Left ventricle myocardium inferior (tissue), 1 donor: ENCODE measurements around the gene ARMS2. TPM values are rescaled to one million over a fixed set of nuclear protein-coding genes. Genes with fewer than 3 reads are reported as not detected.
A peak's percentile ranks its signal among the peaks of the same experiment; 100 is the strongest.

Source experiments
- DNase-seq: peaks from one replicate; pipeline ENCODE4 v3.0.0-alpha.2; 2020
- H3K27ac ChIP-seq: fragments of 200-600 bp; replicated peaks from 2 replicates; pipeline ENCODE4 v1.8.0; 2021
- H3K27me3 ChIP-seq: fragments of 200-600 bp; 2 replicates; pipeline ENCODE4 v1.8.0; 2021; ENCODE audit warnings: low read depth
- H3K36me3 ChIP-seq: fragments of 200-600 bp; 2 replicates; pipeline ENCODE4 v1.8.0; 2021
- H3K4me1 ChIP-seq: fragments of 200-600 bp; 2 replicates; pipeline ENCODE4 v1.8.0; 2021
- H3K4me3 ChIP-seq: fragments of 200-600 bp; 2 replicates; pipeline ENCODE4 v1.8.0; 2021; ENCODE audit warnings: mild to moderate bottlenecking, moderate library complexity
- H3K9me3 ChIP-seq: fragments of 200-600 bp; replicated peaks from 2 replicates; pipeline ENCODE4 v1.8.0; 2021
- CTCF ChIP-seq: fragments of 200-600 bp; IDR thresholded peaks from 2 replicates; pipeline ENCODE4 v1.8.0; 2021; ENCODE audit warnings: antibody characterized with exemption, mild to moderate bottlenecking, borderline replicate concordance
- intact Hi-C: fragments of 100-400 bp; cut with micrococcal nuclease; formaldehyde crosslinking; loops from one replicate; pipeline ENCODE4 v1.11.0; 2022
- total RNA-seq: library from RNA; stranded (reverse); fragmentation: NEBNext Ultra II Directional; extraction: Animal tissue kit (Norgen Biotek cat#: 25700); gene quantifications from one replicate; pipeline ENCODE4 v1.2.1, GENCODE V29; 2021
- donor health status: DM: no; HTN: yes; CAD: no; lungs with severe emphysema.

The ARMS2 gene
- total RNA-seq, 1 donor from 2014 or later, result 0.27 TPM

- Histone ChIP-seq H3K36me3 (no peaks in the 10 kb centered on the region), H3K9me3 (no peaks in the 10 kb centered on the region), H3K27ac (no peak overlapping the region), H3K27me3 (no peaks in the 10 kb centered on the region), H3K4me1 (peaks cover 40% of the 10 kb centered on the region), H3K4me3 (no peak overlapping the region)
- no peak for TF ChIP-seq CTCF
- DNase-seq, result no peak
- intact Hi-C loops, result loop anchor here (10.0 kb wide), 1 partner anchor 109 kb away; no protein-coding TSS in a partner anchor
Measured at GRCh38 chr10:122445469-122445868, 9.0 kb upstream of the ARMS2 start.

GRCh38 chr10:122445904-122446303 lies 8.5 kb upstream of the ARMS2 start:
- peak overlapping the region; percentile 11 for H3K27ac ChIP-seq
- no peak for DNase-seq
- H3K36me3 ChIP-seq, result no peaks in the 10 kb centered on the region
- H3K4me1 ChIP-seq, result peaks cover 45% of the 10 kb centered on the region
- H3K4me3 ChIP-seq, result no peak overlapping the region
- TF ChIP-seq CTCF, result no peak
- H3K9me3 ChIP-seq, result no peaks in the 10 kb centered on the region
- H3K27me3 ChIP-seq, result no peaks in the 10 kb centered on the region
- intact Hi-C loops, result loop anchor here (10.0 kb wide), 1 partner anchor 109 kb away; no protein-coding TSS in a partner anchor

GRCh38 chr10:122446668-122447423 lies 7.6 kb upstream of the ARMS2 start:
- Histone ChIP-seq H3K9me3 (no peaks in the 10 kb centered on the region), H3K4me3 (no peak overlapping the region), H3K36me3 (no peaks in the 10 kb centered on the region), H3K4me1 (peaks cover 47% of the 10 kb centered on the region), H3K27ac (peak overlapping the region; percentile 31), H3K27me3 (no peaks in the 10 kb centered on the region)
- no peak for TF ChIP-seq CTCF
- DNase-seq, result no peak
- intact Hi-C loops, result loop anchor here (10.0 kb wide), 1 partner anchor 108 kb away; no protein-coding TSS in a partner anchor

GRCh38 chr10:122448600-122448999 lies 5.9 kb upstream of the ARMS2 start:
- no peak for DNase-seq
- Histone ChIP-seq H3K36me3 (no peaks in the 10 kb centered on the region), H3K4me3 (no peak overlapping the region), H3K9me3 (no peaks in the 10 kb centered on the region), H3K27ac (no peak overlapping the region), H3K27me3 (no peaks in the 10 kb centered on the region), H3K4me1 (peaks cover 47% of the 10 kb centered on the region)
- no peak for TF ChIP-seq CTCF
- intact Hi-C loops, result loop anchor here (10.0 kb wide), 1 partner anchor 106 kb away; no protein-coding TSS in a partner anchor

- intact Hi-C loops, result loop anchor here (10.0 kb wide), 1 partner anchor 106 kb away; no protein-coding TSS in a partner anchor
- no peaks in the 10 kb centered on the region for H3K27me3 ChIP-seq
- no peaks in the 10 kb centered on the region for H3K9me3 ChIP-seq
- no peak overlapping the region for H3K4me3 ChIP-seq
- no peaks in the 10 kb centered on the region for H3K36me3 ChIP-seq
- peaks cover 47% of the 10 kb centered on the region for H3K4me1 ChIP-seq
- no peak overlapping the region for H3K27ac ChIP-seq
- TF ChIP-seq CTCF, result no peak
- DNase-seq, result no peak
Measured at GRCh38 chr10:122449153-122449552, 5.3 kb upstream of the ARMS2 start.
